ES-I3 (cell line): ENCODE measurements around the gene NELL1.

Experiments used
- H3K36me3 ChIP-seq: 2 replicates; pipeline ENCODE4 v1.6.1; 2013; ENCODE audit warnings: mild to moderate bottlenecking, low read length, control low read depth, moderate library complexity; ENCODE audit not compliant: insufficient read depth
- H3K4me1 ChIP-seq: 2 replicates; pipeline ENCODE4 v1.6.1; 2013; ENCODE audit warnings: mild to moderate bottlenecking, control low read depth, low read length; ENCODE audit not compliant: insufficient read depth
- H3K9ac ChIP-seq: 2 replicates; pipeline ENCODE4 v1.6.1; 2013; ENCODE audit warnings: low read depth, mild to moderate bottlenecking, low read length, moderate library complexity
- H3K9me3 ChIP-seq: 2 replicates; pipeline ENCODE4 v1.6.1; 2013; ENCODE audit warnings: mild to moderate bottlenecking, low read length, moderate library complexity; ENCODE audit not compliant: control insufficient read depth, insufficient read depth

The NELL1 gene

DNA sequence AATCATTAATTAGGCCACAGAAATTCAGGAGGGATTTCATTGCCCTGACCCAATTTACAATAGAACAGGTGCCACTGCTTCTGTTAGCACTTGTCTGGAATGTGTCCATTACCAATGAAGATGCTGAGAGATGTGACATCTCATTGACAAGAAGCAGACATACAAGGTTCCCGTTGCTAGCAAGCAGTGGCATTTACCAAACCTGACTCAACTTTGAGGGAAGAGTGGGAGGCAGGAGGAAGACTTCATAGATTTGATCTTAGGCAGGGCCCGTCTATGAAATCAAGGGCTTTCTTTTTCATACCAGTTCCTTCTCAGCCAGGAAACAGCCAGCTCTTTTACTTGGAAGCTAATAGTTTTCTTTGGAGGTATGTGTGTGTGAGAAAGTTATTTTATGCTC, 280.2 kb downstream of the NELL1 start:
- H3K9me3 ChIP-seq, result no peaks in the 10 kb centered on the region
- H3K36me3 ChIP-seq, result 0 out of 2 replicates have a peak, but pooled peaks cover 4% of the 10 kb centered on the region
- no peak overlapping the region for H3K9ac ChIP-seq
- H3K4me1 ChIP-seq, result peaks cover 9% of the 10 kb centered on the region; the same call in 1 of the 2 replicates

GRCh38 chr11:20962581-20962980, 293.2 kb downstream of the NELL1 start:
- no peaks in the 10 kb centered on the region; the same call in 1 of the 2 replicates for H3K36me3 ChIP-seq
- H3K4me1 ChIP-seq, result 0 out of 2 replicates have a peak, but pooled peaks cover 6% of the 10 kb centered on the region
- no peak overlapping the region for H3K9ac ChIP-seq
- no peaks in the 10 kb centered on the region for H3K9me3 ChIP-seq

- Histone ChIP-seq H3K36me3 (no peaks in the 10 kb centered on the region; the same call in 1 of the 2 replicates), H3K9ac (no peak overlapping the region), H3K9me3 (no peaks in the 10 kb centered on the region), H3K4me1 (0 out of 2 replicates have a peak, but pooled peaks cover 6% of the 10 kb centered on the region)
Measured at GRCh38 chr11:20963596-20963995, 294.2 kb downstream of the NELL1 start.

DNA sequence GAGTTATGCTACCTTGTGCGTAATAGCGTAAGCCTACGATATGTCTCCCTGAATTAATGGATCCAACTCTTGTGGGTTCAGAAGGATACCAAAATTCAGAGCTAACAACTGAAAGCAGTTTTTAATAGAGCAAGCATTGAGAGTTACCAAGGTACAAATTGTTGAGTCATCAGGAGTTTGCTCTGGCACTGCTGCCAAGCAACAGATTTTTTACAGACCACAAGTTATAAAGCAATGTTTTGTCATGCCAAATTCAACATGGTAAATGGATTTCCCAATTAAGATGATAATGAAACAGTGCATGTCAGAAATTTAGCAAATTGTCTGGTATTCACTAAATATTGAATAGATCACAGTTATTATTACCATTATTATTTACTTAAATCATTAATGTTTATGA, 295.6 kb downstream of the NELL1 start:
- Histone ChIP-seq H3K36me3 (no peaks in the 10 kb centered on the region), H3K9me3 (no peaks in the 10 kb centered on the region), H3K9ac (no peak overlapping the region), H3K4me1 (0 out of 2 replicates have a peak, but pooled peaks cover 6% of the 10 kb centered on the region)

- Histone ChIP-seq H3K36me3 (no peaks in the 10 kb centered on the region), H3K9me3 (no peaks in the 10 kb centered on the region; the same call in 1 of the 2 replicates), H3K4me1 (0 out of 2 replicates have a peak, but pooled peaks cover 6% of the 10 kb centered on the region), H3K9ac (no peak overlapping the region)
Measured at GRCh38 chr11:20966489-20966888, 297.1 kb downstream of the NELL1 start.

GRCh38 chr11:20973940-20974559, 304.7 kb downstream of the NELL1 start:
- Histone ChIP-seq H3K9me3 (no peaks in the 10 kb centered on the region; the same call in 1 of the 2 replicates), H3K9ac (no peak overlapping the region), H3K36me3 (no peaks in the 10 kb centered on the region), H3K4me1 (no peaks in the 10 kb centered on the region)

- Histone ChIP-seq H3K9me3 (no peaks in the 10 kb centered on the region), H3K4me1 (no peaks in the 10 kb centered on the region), H3K9ac (no peak overlapping the region), H3K36me3 (no peaks in the 10 kb centered on the region)
Measured at GRCh38 chr11:20980736-20981135, 311.4 kb downstream of the NELL1 start.

DNA sequence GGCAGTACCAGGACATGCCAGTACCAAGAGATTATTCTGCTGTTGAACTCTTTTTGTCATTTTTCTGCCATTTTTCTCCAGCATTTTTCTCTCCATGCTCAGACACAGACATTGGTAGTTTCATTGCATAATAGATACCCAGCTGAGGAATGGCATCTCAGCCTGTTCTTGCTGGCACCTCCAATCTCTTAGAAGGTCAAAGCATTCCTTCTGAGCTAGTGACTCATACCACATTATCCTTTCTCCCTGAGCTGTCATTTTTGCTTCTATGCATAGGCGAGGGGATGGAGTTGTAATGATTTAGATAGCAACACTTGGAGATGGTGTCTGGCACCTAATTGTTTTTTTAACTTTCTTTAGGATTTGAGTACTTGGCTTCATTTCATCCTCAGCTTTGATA, 321.1 kb downstream of the NELL1 start:
- Histone ChIP-seq H3K4me1 (no peaks in the 10 kb centered on the region), H3K36me3 (no peaks in the 10 kb centered on the region), H3K9me3 (no peaks in the 10 kb centered on the region), H3K9ac (no peak overlapping the region)

DNA sequence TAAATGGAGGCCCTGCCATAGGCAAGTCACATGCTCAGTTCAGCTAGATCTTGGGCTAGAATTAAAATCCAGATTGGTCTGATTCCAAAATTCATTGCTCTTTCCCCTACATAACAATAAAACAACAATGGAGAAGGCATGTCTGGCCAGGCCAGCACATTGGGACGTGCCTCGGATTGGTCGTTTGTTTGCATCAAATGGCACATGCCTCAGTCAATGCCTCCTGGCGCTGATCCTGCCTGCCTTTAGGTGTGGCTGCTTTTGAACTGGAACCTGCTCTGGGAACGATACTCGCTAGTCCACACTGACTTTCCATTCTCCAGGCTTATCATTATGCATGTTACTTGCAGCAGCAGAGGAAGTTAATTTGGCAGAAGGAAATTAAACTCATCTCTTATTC, 322.1 kb downstream of the NELL1 start:
- Histone ChIP-seq H3K9ac (no peak overlapping the region), H3K36me3 (no peaks in the 10 kb centered on the region), H3K4me1 (no peaks in the 10 kb centered on the region), H3K9me3 (no peaks in the 10 kb centered on the region)

- H3K9ac ChIP-seq, result no peak overlapping the region
- H3K36me3 ChIP-seq, result no peaks in the 10 kb centered on the region
- no peaks in the 10 kb centered on the region for H3K9me3 ChIP-seq
- peaks cover 4% of the 10 kb centered on the region; the same call in 1 of the 2 replicates for H3K4me1 ChIP-seq
Measured at GRCh38 chr11:21007297-21007696, 337.9 kb downstream of the NELL1 start.

DNA sequence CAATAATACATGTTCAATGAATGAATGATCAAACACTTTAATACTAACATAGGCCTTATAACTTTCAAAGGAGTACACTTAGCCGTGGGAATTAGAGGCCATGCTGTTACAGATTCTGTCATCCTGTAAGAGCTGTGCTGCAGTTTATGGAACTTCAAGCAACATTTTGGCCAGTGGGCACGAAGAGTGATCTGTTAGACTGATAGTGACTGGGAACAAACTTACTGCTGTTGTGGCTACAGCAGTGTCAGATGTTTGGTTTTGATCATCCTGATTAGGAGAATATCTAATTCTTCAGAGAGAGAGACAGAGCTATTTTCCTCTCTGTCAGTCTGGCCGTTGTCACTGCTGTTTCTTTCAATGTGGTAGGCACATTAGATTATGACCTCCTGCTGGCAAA, 348.9 kb downstream of the NELL1 start:
- H3K36me3 ChIP-seq, result no peaks in the 10 kb centered on the region
- H3K9me3 ChIP-seq, result no peaks in the 10 kb centered on the region
- H3K4me1 ChIP-seq, result no peaks in the 10 kb centered on the region
- H3K9ac ChIP-seq, result no peak overlapping the region

DNA sequence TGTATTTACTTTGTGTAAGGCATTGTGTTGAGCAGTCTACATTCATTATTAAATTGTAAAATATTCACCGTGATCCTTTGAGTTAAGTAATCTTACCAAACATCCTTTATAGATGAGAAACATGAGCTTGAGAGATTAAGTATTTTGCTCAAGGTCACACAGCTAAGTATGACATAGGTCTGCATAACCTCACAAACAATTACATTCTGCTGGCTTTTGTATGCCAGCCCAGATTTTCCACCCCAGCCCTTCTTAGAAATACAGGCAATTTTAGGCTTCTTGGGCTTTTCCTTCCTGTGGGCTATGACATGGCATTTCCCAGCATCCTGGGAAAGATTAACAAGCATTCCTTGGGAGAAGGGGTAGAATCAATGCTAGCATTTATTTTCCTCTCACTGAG, 357.3 kb downstream of the NELL1 start:
- Histone ChIP-seq H3K36me3 (no peaks in the 10 kb centered on the region), H3K9me3 (no peaks in the 10 kb centered on the region), H3K9ac (no peak overlapping the region), H3K4me1 (no peaks in the 10 kb centered on the region)

DNA sequence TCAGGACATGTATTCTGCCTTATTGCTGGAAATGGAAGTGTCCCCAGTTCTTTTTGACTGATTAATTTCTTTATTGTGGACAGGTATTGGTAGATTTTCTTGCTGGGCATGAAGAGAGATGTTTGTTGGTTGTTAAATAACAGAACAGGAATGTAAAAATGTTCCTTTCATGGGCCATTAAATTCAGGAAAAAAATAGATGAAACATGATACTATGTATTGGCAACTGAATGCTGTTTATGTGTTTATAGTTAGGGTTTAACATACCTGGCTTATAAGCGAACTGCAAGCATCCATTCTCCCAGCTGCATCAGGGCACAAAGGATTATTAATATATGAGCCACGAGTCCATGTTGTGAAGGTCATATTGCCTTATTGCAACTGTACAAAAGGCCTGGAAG, 368.5 kb downstream of the NELL1 start:
- Histone ChIP-seq H3K9me3 (no peaks in the 10 kb centered on the region), H3K9ac (no peak overlapping the region), H3K4me1 (no peaks in the 10 kb centered on the region), H3K36me3 (no peaks in the 10 kb centered on the region)

GRCh38 chr11:21038801-21039200, 369.4 kb downstream of the NELL1 start:
- Histone ChIP-seq H3K9ac (no peak overlapping the region), H3K9me3 (no peaks in the 10 kb centered on the region), H3K36me3 (no peaks in the 10 kb centered on the region), H3K4me1 (no peaks in the 10 kb centered on the region)

GRCh38 chr11:21040630-21041029, 371.2 kb downstream of the NELL1 start:
- H3K4me1 ChIP-seq, result no peaks in the 10 kb centered on the region
- no peaks in the 10 kb centered on the region for H3K36me3 ChIP-seq
- H3K9me3 ChIP-seq, result no peaks in the 10 kb centered on the region
- H3K9ac ChIP-seq, result no peak overlapping the region
